ES-I3 (cell line): ENCODE measurements around the gene USP12.

Experiments used
- H3K36me3 ChIP-seq: 2 replicates; pipeline ENCODE4 v1.6.1; 2013; ENCODE audit warnings: mild to moderate bottlenecking, low read length, control low read depth, moderate library complexity; ENCODE audit not compliant: insufficient read depth
- H3K4me1 ChIP-seq: 2 replicates; pipeline ENCODE4 v1.6.1; 2013; ENCODE audit warnings: mild to moderate bottlenecking, control low read depth, low read length; ENCODE audit not compliant: insufficient read depth
- H3K9ac ChIP-seq: 2 replicates; pipeline ENCODE4 v1.6.1; 2013; ENCODE audit warnings: low read depth, mild to moderate bottlenecking, low read length, moderate library complexity
- H3K9me3 ChIP-seq: 2 replicates; pipeline ENCODE4 v1.6.1; 2013; ENCODE audit warnings: mild to moderate bottlenecking, low read length, moderate library complexity; ENCODE audit not compliant: control insufficient read depth, insufficient read depth

The USP12 gene

GRCh38 chr13:27047081-27047480 is 124.5 kb downstream of the USP12 start:
- Histone ChIP-seq H3K36me3 (0 out of 2 replicates have a peak, but pooled peaks cover 5% of the 10 kb centered on the region), H3K9me3 (no peaks in the 10 kb centered on the region; the same call in 1 of the 2 replicates), H3K9ac (no peak overlapping the region), H3K4me1 (0 out of 2 replicates have a peak, but pooled peaks cover 10% of the 10 kb centered on the region)

GRCh38 chr13:27044837-27045570 is 126.6 kb downstream of the USP12 start:
- Histone ChIP-seq H3K9ac (no peak overlapping the region), H3K9me3 (no peaks in the 10 kb centered on the region), H3K36me3 (no peaks in the 10 kb centered on the region), H3K4me1 (peaks cover 27% of the 10 kb centered on the region; the same call in 1 of the 2 replicates)

GRCh38 chr13:27043013-27043412 is 128.6 kb downstream of the USP12 start:
- no peak overlapping the region for H3K9ac ChIP-seq
- H3K4me1 ChIP-seq = peaks cover 33% of the 10 kb centered on the region; the same call in 1 of the 2 replicates
- no peaks in the 10 kb centered on the region for H3K9me3 ChIP-seq
- no peaks in the 10 kb centered on the region for H3K36me3 ChIP-seq

GRCh38 chr13:27041341-27041740 is 130.3 kb downstream of the USP12 start:
- peaks cover 39% of the 10 kb centered on the region for H3K4me1 ChIP-seq
- H3K36me3 ChIP-seq = no peaks in the 10 kb centered on the region
- no peaks in the 10 kb centered on the region for H3K9me3 ChIP-seq
- no peak overlapping the region for H3K9ac ChIP-seq

GRCh38 chr13:27040826-27041108 is 130.8 kb downstream of the USP12 start:
- H3K36me3 ChIP-seq = no peaks in the 10 kb centered on the region
- no peak overlapping the region for H3K9ac ChIP-seq
- no peaks in the 10 kb centered on the region for H3K9me3 ChIP-seq
- peaks cover 44% of the 10 kb centered on the region for H3K4me1 ChIP-seq

- Histone ChIP-seq H3K4me1 (peaks cover 42% of the 10 kb centered on the region), H3K9me3 (no peaks in the 10 kb centered on the region), H3K36me3 (no peaks in the 10 kb centered on the region), H3K9ac (no peak overlapping the region)
Measured at GRCh38 chr13:27039171-27039701, 132.4 kb downstream of the USP12 start.

- no peaks in the 10 kb centered on the region for H3K9me3 ChIP-seq
- H3K4me1 ChIP-seq = peaks cover 42% of the 10 kb centered on the region
- H3K9ac ChIP-seq = no peak overlapping the region
- H3K36me3 ChIP-seq = no peaks in the 10 kb centered on the region
Measured at GRCh38 chr13:27038323-27038722, 133.3 kb downstream of the USP12 start.

- Histone ChIP-seq H3K36me3 (no peaks in the 10 kb centered on the region), H3K4me1 (peaks cover 40% of the 10 kb centered on the region), H3K9me3 (no peaks in the 10 kb centered on the region), H3K9ac (no peak overlapping the region)
Measured at GRCh38 chr13:27037571-27037970, 134.0 kb downstream of the USP12 start.

GRCh38 chr13:27037171-27037570 is 134.4 kb downstream of the USP12 start:
- Histone ChIP-seq H3K9ac (no peak overlapping the region), H3K4me1 (peaks cover 40% of the 10 kb centered on the region)

GRCh38 chr13:27036236-27036981 is 135.2 kb downstream of the USP12 start:
- H3K4me1 ChIP-seq = peaks cover 34% of the 10 kb centered on the region
- no peak overlapping the region for H3K9ac ChIP-seq
- no peaks in the 10 kb centered on the region for H3K36me3 ChIP-seq
- no peaks in the 10 kb centered on the region for H3K9me3 ChIP-seq

More at GRCh38 chr13:27037171-27037570, 134.4 kb downstream of the USP12 start:
- no peaks in the 10 kb centered on the region for H3K9me3 ChIP-seq
- no peaks in the 10 kb centered on the region for H3K36me3 ChIP-seq

GRCh38 chr13:27035892-27036235 is 135.7 kb downstream of the USP12 start:
- Histone ChIP-seq H3K4me1 (peaks cover 29% of the 10 kb centered on the region), H3K36me3 (no peaks in the 10 kb centered on the region), H3K9ac (no peak overlapping the region), H3K9me3 (no peaks in the 10 kb centered on the region)

- peak overlapping the region; percentile 57; the same call in 1 of the 2 replicates for H3K9ac ChIP-seq
- H3K36me3 ChIP-seq = no peaks in the 10 kb centered on the region
- H3K4me1 ChIP-seq = peaks cover 20% of the 10 kb centered on the region
- H3K9me3 ChIP-seq = no peaks in the 10 kb centered on the region
Measured at GRCh38 chr13:27034678-27035111, 136.9 kb downstream of the USP12 start.

GRCh38 chr13:27028683-27029480 is 142.7 kb downstream of the USP12 start:
- H3K9ac ChIP-seq = no peak overlapping the region
- no peaks in the 10 kb centered on the region for H3K36me3 ChIP-seq
- no peaks in the 10 kb centered on the region for H3K9me3 ChIP-seq
- no peaks in the 10 kb centered on the region for H3K4me1 ChIP-seq

GRCh38 chr13:27027086-27027667 is 144.4 kb downstream of the USP12 start:
- Histone ChIP-seq H3K4me1 (no peaks in the 10 kb centered on the region; the same call in 1 of the 2 replicates), H3K36me3 (no peaks in the 10 kb centered on the region), H3K9me3 (no peaks in the 10 kb centered on the region), H3K9ac (no peak overlapping the region)
